GM19043 (cell line): ENCODE data around the gene SH3PXD2A.

ENCODE experiments used
- ATAC-seq: cut with Tn5 transposase; IDR thresholded peaks from one replicate; pipeline ENCODE4 v1.9.1; 2021; ENCODE audit warnings: low read depth; ENCODE audit not compliant: unreplicated experiment

The SH3PXD2A gene

GRCh38 chr10:103555712-103556111, 299.7 kb downstream of the SH3PXD2A start:
- no peak for ATAC-seq

- ATAC-seq: no peak
Measured at GRCh38 chr10:103555325-103555649, 300.1 kb downstream of the SH3PXD2A start.

DNA sequence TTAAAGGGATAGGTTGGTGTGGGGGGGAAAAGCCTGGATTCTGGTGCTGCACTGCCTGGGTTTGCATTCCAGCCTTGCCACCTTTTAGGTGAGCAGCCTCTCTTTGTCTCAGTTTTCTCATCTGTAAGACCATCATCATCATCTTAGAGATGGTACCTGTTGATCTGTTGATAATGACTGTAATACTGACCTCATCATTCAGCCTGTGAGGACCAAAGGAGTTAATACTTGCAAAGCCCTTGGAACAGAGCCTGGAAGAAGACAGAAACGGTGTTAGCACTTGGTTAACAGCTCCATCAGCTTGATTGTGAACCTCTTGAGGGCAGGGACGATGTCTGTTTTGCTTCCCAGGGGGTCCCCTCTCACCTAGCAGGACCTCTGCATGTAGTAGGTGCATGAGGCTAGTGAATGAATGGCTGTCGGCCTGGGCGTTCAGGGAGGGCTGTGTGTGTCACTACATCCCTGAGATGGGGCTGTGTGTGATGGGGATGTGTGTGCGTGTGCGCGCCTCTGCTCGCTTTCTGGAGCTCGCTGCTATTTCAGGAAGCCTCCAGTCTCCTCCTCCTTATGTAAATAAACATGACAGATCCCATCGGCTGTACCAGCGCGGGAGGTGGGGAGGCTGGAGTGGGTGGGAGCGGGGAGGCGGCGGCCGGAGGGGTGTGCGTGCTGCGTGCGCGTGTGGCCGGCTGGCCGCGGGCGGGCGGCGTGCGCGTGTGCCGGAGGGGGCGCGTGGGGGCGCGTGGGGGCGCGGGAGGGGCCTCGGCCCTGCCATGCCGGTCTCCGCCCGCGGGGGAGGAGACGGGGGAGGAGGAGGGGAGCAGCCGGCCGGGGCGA, 300.7 kb downstream of the SH3PXD2A start:
- ATAC-seq: no peak

DNA sequence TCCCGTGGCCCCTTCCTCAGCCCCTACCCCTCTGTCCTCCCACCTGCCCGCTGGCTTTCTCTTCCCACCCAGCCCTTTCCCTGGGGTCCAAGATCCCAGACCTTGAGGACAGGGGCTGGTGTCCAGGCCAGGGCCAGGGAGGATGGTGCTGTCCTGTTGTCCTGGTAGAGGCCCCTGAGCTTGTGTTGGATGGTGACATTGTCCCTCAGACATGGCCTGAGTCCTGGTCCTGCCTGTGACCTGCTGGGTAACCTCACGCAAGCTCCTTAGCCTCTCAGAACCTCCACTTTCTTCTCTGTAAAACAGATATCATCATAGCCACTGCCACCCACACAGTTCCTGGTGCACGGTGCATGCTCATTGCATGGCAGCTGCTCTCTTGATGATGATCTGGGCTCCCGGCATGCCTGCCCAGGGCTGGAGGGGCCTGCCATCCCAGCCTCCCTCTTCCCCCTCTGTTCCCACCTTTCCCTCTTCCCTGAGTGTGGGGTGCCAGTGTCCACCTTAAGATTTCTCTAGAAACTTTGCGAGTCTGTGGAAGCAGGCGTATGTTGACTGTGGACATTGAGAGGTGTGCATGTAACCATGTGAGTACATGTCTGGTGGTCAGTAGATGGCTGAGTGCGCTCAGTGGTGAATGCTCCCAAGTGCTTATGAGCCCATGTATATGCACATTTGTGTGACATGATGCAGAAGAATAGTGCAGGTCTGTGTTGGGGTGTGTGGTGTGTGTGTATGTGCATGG, 301.5 kb downstream of the SH3PXD2A start:
- no peak for ATAC-seq

DNA sequence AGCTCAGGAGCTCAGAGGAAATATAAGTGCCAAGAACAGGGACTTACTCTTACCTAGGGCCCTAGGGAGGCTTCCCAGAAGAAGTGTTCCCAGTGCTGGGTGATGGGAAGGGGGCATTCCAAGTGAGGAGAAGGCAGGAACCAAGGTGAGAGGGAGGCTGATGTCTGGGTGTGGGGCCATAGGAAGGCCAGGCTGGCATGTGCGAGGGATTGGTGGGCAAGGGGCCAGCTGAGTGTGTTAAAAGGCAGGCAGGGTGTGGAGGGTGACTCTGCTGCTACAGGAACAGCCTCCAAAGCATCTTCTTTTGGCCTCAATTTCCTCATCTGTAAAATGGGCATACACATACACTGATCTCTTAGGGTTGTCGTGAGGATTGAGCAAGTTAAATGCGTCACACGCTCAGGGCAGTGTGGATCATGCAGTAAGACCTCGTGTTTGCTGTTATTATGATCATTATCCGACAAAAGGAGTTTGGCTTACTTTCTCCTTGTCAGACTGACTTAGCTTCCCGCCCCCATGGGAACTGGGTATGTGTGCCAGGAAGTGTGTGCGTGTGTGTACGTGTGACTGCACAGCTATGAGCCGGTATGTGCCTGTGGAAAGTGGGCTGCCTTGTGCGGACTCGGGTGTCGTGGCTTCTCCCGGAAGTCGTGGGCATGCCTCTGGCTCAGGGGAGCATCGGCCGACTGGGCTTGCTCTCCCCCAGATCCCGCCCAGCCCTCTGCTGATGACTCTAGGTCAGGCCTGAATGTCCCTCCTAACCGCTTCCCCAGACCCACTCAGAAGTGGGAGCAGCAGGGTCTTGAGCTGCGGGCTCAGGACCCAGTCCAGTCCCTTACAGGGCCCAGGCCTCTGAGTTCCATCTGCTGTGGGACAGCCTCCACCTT, 302.3 kb downstream of the SH3PXD2A start:
- ATAC-seq: no peak

DNA sequence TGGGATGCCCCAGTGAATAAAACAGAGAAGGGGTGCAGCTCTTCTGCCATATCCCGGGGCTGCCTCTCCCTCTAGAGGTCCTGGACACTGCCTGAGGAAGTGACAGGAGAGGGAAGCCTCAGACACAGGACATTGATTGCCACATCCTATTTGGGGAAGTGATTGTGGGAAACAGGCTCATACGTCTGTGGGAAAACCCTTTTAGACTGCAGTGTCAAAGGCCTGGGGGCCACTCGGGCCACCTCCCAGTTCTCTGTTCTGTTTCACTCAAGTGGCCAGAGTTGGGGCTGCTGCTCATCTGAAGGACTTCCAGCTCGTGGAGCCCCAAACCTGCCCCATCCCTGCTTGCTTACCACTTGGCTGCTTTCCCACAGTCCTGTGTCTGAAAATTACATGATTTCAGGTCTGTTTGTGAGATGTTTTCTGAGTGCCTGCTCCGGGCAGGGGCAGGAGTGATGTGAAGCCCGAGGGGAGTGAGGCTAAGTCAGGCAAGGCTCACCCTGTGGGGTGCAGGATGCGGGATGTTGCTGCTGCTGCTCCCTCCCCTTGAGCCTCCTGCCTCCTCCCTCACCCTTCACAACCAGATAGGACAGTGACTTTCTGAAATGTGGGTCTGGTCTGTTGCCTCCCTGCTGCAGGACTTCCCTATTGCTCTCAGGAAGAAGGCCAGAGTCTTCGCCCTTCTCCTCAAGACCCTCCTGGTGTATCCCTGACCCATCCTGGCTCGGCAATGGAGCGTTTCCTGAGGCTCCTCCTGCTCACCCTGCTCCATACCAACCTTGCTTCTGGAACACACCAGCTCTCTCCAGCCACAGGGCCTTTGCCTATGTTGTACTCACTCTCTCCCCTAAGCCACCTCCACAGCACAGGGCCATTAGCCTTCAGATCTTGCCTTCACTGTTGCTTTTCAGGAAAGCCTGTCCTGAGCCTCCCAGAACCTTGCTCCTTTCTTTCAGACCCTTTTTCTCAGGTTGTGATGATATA, 303.5 kb downstream of the SH3PXD2A start:
- no peak for ATAC-seq

- no peak for ATAC-seq
Measured at GRCh38 chr10:103550229-103550628, 305.1 kb downstream of the SH3PXD2A start.

DNA sequence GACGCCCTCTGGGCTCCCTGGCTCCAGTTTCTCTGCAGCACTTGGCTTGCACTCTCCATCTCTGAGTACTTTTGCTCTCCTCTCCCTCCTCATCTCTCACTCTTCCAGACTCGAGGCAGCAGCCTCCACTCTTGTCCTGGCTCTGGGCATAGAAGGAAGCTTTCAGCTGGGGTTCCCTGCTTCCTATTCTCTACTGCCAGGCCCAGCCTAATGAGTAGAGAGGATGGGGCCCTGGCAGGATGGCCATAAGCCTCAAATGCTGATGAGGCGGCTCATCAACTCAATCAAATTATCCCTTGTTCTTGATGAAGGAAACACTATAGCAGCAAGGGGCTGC, 306.1 kb downstream of the SH3PXD2A start:
- no peak for ATAC-seq

DNA sequence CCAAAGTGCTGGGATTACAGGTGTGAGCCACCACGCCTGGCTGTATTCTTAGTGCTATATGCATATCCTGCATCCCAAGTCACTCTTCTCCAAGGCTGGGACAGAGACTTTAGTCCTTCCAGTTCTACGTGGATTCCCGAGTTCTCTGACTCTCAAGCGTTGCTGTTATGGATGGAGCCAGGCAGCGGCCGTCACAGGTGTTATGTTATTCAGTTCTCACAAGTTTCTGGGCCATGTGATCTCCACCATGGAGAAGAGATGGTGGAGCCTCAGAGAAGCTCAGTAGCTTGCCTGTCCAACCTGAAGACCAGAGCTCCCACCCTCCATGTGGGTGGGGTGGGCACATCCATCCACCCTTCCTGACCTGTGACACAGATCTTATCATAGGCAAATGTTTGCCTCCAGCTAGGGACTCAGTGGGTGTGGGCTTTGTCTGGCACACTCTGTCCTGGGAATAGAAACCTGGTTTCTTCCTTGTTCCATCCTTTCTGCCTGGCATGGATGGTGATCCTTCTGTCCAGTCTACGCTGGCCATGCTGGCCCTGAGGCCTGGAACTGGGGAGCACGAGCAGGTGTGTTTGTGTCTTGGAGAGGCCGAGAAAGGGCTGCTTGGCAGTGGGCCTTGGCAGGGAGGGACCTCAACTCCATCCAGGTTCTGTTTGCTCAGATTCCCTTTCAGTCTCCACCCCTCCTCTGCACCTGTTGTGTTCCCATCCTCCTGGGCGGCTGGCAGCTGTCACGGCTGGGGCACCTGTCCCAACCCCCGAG, 306.6 kb downstream of the SH3PXD2A start:
- no peak for ATAC-seq

GRCh38 chr10:103548006-103548405, 307.4 kb downstream of the SH3PXD2A start:
- no peak for ATAC-seq

GRCh38 chr10:103547391-103547946, 307.9 kb downstream of the SH3PXD2A start:
- no peak for ATAC-seq

- no peak for ATAC-seq
Measured at GRCh38 chr10:103546401-103546800, 309.0 kb downstream of the SH3PXD2A start.

GRCh38 chr10:103545771-103546281, 309.6 kb downstream of the SH3PXD2A start:
- ATAC-seq: no peak

DNA sequence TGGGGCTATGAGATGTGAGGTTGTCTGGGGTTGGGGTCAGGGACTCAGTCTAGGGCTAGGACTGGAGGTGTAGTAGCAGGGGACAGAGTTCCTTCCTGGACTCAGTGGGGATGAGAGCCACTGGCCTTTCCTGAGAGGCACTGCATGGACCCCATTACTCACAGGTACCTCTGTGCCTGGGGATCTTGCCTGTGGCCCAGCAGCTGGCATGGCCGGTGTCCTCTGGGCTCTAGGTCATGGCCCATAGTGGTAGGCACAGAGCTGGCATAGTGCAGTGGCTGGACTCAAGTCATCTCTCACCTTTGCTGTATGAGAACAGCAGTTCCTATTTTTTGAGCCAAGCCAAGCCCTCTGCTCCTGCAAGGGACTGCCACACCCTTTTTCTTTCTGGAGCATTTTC, 310.0 kb downstream of the SH3PXD2A start:
- ATAC-seq: no peak

GRCh38 chr10:103544657-103545310, 310.6 kb downstream of the SH3PXD2A start:
- no peak for ATAC-seq
